Type B pancreatic cell (in vitro differentiated cells): ENCODE measurements around the gene ASMTL. TPM values are rescaled to one million over a fixed set of nuclear protein-coding genes. Genes with fewer than 3 reads are reported as not detected.
"Not testable (repeated sequence)": the region's sequence is repeated elsewhere in the genome, so short reads cannot be mapped to it uniquely, and the experiment has no call there.

Experiments
- DNase-seq: peaks from one replicate; pipeline ENCODE4 v3.0.0; 2021; ENCODE audit warnings: mixed read lengths; ENCODE audit not compliant: unreplicated experiment; ENCODE audit errors: extremely low spot score
- H3K27ac Mint-ChIP-seq: 2 replicates; pipeline ENCODE4 v1.8.0; 2021; ENCODE audit warnings: mild to moderate bottlenecking, mixed read lengths
- H3K27me3 Mint-ChIP-seq: 2 replicates; pipeline ENCODE4 v1.8.0; 2021; ENCODE audit warnings: mixed read lengths
- H3K36me3 Mint-ChIP-seq: 2 replicates; pipeline ENCODE4 v1.8.0; 2021; ENCODE audit warnings: mixed read lengths
- H3K4me1 Mint-ChIP-seq: one replicate; pipeline ENCODE4 v1.8.0; 2021; ENCODE audit warnings: mixed read lengths; ENCODE audit not compliant: unreplicated experiment
- H3K4me3 Mint-ChIP-seq: 2 replicates; pipeline ENCODE4 v1.8.0; 2021; ENCODE audit warnings: mild to moderate bottlenecking, mixed read lengths
- H3K9me3 Mint-ChIP-seq: 2 replicates; pipeline ENCODE4 v1.8.0; 2021; ENCODE audit warnings: mixed read lengths
- CTCF ChIP-seq: fragments of 200-600 bp; sonication (generic); conservative IDR thresholded peaks from 2 replicates; pipeline ENCODE4 v1.5.0; 2021; ENCODE audit warnings: antibody characterized with exemption, mild to moderate bottlenecking
- total RNA-seq: library from RNA; stranded (reverse); gene quantifications from 2 replicates; pipeline ENCODE4 v1.2.1, GENCODE V29; 2021; ENCODE audit warnings: low replicate concordance

The ASMTL gene
- total RNA-seq, 1 donor from 2014 or later: 31.5 TPM

GRCh38 chrX:1493877-1494510 lies 41.3 kb upstream of the ASMTL start:
- Mint-ChIP-seq H3K4me1 (no peaks in the 10 kb centered on the region), H3K36me3 (no peaks in the 10 kb centered on the region), H3K27me3 (peaks cover 8% of the 10 kb centered on the region), H3K4me3 (no peak overlapping the region), H3K27ac (no peak overlapping the region), H3K9me3 (no peaks in the 10 kb centered on the region)
- no peak for TF ChIP-seq CTCF
- DNase-seq: peak; percentile 50

- H3K36me3 Mint-ChIP-seq: no peaks in the 10 kb centered on the region
- peaks cover 8% of the 10 kb centered on the region for H3K27me3 Mint-ChIP-seq
- DNase-seq: no peak
- TF ChIP-seq CTCF: no peak
- H3K4me3 Mint-ChIP-seq: no peak overlapping the region
- no peaks in the 10 kb centered on the region for H3K9me3 Mint-ChIP-seq
- no peaks in the 10 kb centered on the region for H3K4me1 Mint-ChIP-seq
- H3K27ac Mint-ChIP-seq: no peak overlapping the region
Observed at GRCh38 chrX:1493412-1493811, 40.7 kb upstream of the ASMTL start.

- Mint-ChIP-seq H3K9me3 (no peaks in the 10 kb centered on the region), H3K4me1 (no peaks in the 10 kb centered on the region), H3K36me3 (no peaks in the 10 kb centered on the region), H3K27me3 (peaks cover 8% of the 10 kb centered on the region), H3K27ac (no peak overlapping the region), H3K4me3 (no peak overlapping the region)
- DNase-seq: no peak
- TF ChIP-seq CTCF: no peak
Observed at GRCh38 chrX:1492421-1493012, 39.8 kb upstream of the ASMTL start.

GRCh38 chrX:1491851-1492349 lies 39.2 kb upstream of the ASMTL start:
- no peaks in the 10 kb centered on the region for H3K9me3 Mint-ChIP-seq
- no peak for DNase-seq
- no peak overlapping the region for H3K27ac Mint-ChIP-seq
- H3K4me3 Mint-ChIP-seq: no peak overlapping the region
- no peaks in the 10 kb centered on the region for H3K36me3 Mint-ChIP-seq
- H3K27me3 Mint-ChIP-seq: peaks cover 8% of the 10 kb centered on the region
- H3K4me1 Mint-ChIP-seq: no peaks in the 10 kb centered on the region
- TF ChIP-seq CTCF: no peak

DNA sequence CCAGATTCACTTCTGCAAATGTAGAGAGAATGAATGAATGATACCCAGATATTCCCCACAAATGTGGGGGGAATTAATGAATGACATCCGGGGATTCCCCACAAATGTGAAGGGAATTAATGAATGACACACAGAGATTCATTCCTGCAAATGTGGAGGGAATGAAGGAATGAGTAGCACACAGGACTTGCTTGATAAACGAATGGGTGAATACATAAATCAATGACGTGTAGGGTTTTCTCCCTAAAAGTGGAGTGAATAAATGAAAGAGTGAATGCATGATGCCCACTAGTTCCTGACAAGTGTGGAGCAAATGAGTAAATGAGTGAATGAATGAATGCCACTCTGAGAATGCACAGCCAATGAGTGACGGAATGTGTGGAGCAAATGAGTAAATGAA lies 38.5 kb upstream of the ASMTL start:
- H3K27ac Mint-ChIP-seq, H3K4me3 Mint-ChIP-seq, H3K36me3 Mint-ChIP-seq, H3K27me3 Mint-ChIP-seq, DNase-seq, H3K4me1 Mint-ChIP-seq, H3K9me3 Mint-ChIP-seq: not testable (repeated sequence)

DNA sequence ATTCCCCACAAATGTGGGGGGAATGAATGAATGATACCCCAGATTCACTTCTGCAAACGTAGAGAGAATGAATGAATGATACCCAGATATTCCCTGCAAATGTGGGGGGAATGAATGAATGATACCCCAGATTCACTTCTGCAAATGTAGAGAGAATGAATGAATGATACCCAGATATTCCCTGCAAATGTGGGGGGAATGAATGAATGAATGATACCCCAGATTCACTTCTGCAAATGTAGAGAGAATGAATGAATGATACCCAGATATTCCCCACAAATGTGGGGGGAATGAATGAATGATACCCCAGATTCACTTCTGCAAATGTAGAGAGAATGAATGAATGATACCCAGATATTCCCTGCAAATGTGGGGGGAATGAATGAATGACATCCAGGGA lies 38.0 kb upstream of the ASMTL start:
- not testable (repeated sequence) for H3K27me3 Mint-ChIP-seq, H3K4me3 Mint-ChIP-seq, H3K4me1 Mint-ChIP-seq, H3K27ac Mint-ChIP-seq, DNase-seq, H3K9me3 Mint-ChIP-seq, H3K36me3 Mint-ChIP-seq

- not testable (repeated sequence) for H3K27ac Mint-ChIP-seq, H3K36me3 Mint-ChIP-seq, H3K9me3 Mint-ChIP-seq, H3K4me3 Mint-ChIP-seq, DNase-seq, H3K27me3 Mint-ChIP-seq, H3K4me1 Mint-ChIP-seq
Observed at GRCh38 chrX:1489354-1489753, 36.6 kb upstream of the ASMTL start.
